K562 (cell line): ENCODE data around the gene HAPLN2. TPM values are rescaled to one million over a fixed set of nuclear protein-coding genes. Genes with fewer than 3 reads are reported as not detected.

Experiments
- CEBPZ ChIP-seq: fragments of 150-350 bp; IDR thresholded peaks from 2 replicates; pipeline ENCODE4 v1.6.1; 2014; ENCODE audit warnings: low read depth, mild to moderate bottlenecking, low read length, borderline replicate concordance
- FOXM1 ChIP-seq, 2 experiments: fragments of 450-650 bp in 1 of 2; sonication (generic) in 1 of 2; formaldehyde crosslinking in 1 of 2; IDR thresholded peaks; 2 replicates each; pipeline versions ENCODE4 v1.6.1 to v1.9.0; 2017 to 2022; ENCODE audit warnings: low read depth in 2 of 2, mild to moderate bottlenecking in 2 of 2, missing genetic modification reagents in 1 of 2, moderate library complexity in 1 of 2
- JUND ChIP-seq, 2 experiments: IDR thresholded peaks; 2 replicates in 1 of 2; 3 replicates in 1 of 2; pipeline ENCODE4 v1.6.1; 2011; ENCODE audit warnings: borderline replicate concordance in 2 of 2, low read depth in 2 of 2, low read length in 2 of 2, improper control_type of control experiment in 1 of 2, missing biosample characterization in 1 of 2, missing genetic modification characterization in 1 of 2, missing genetic modification reagents in 1 of 2
- KDM1A ChIP-seq, 2 experiments: fragments of 450-650 bp; IDR thresholded peaks; 2 replicates each; pipeline ENCODE4 v1.6.1; 2016; ENCODE audit warnings: mild to moderate bottlenecking in 2 of 2
- MAZ ChIP-seq, 2 experiments: fragments of 450-650 bp in 1 of 2; sonication (generic) in 1 of 2; formaldehyde crosslinking; IDR thresholded peaks in 1 of 2; conservative IDR thresholded peaks in 1 of 2; 2 replicates each; pipeline versions ENCODE4 v1.4.0 to v1.5.0; 2020; ENCODE audit warnings: mild to moderate bottlenecking in 1 of 2, missing genetic modification reagents in 1 of 2
- MED1 ChIP-seq: sonication (generic); formaldehyde crosslinking; IDR thresholded peaks from 2 replicates; pipeline ENCODE4 v1.8.1; 2023; ENCODE audit warnings: missing genetic modification reagents, borderline replicate concordance
- NFRKB ChIP-seq: fragments of 450-650 bp; IDR thresholded peaks from 2 replicates; pipeline ENCODE4 v1.6.1; 2016; ENCODE audit warnings: low read depth
- NR4A1 ChIP-seq, 2 experiments: fragments of 250-450 bp in 1 of 2; fragments of 450-650 bp in 1 of 2; sonication (Bioruptor Pico) in 1 of 2; IDR thresholded peaks; 2 replicates each; pipeline versions ENCODE4 v1.4.0 to v1.6.1; 2016 to 2020; ENCODE audit warnings: mild to moderate bottlenecking in 2 of 2, missing compliant biosample characterization in 1 of 2, missing genetic modification characterization in 1 of 2, moderate library complexity in 1 of 2
- RBM25 ChIP-seq: fragments of 200-400 bp; formaldehyde crosslinking; IDR thresholded peaks from 2 replicates; pipeline ENCODE4 v1.6.1; 2018; ENCODE audit warnings: low read length, low read depth, moderate library complexity; ENCODE audit not compliant: severe bottlenecking
- SRF ChIP-seq, 2 experiments: fragments of 250-450, 450-650 bp in 1 of 2; sonication (Bioruptor Pico) in 1 of 2; sonication (generic) in 1 of 2; formaldehyde crosslinking; IDR thresholded peaks; 2 replicates each; pipeline versions ENCODE4 v1.5.0 to v1.5.1; 2020 to 2022; ENCODE audit warnings: mild to moderate bottlenecking in 1 of 2, missing genetic modification reagents in 1 of 2
- ZNF436 ChIP-seq: fragments of 250-450, 450-650 bp; sonication (Bioruptor Pico); formaldehyde crosslinking; IDR thresholded peaks from 2 replicates; pipeline ENCODE4 v1.7.0; 2020; ENCODE audit warnings: mild to moderate bottlenecking
- ZSCAN32 ChIP-seq: fragments of 450-650 bp; formaldehyde crosslinking; IDR thresholded peaks from 2 replicates; pipeline ENCODE4 v1.4.0; 2020; ENCODE audit warnings: mild to moderate bottlenecking, moderate library complexity
- polyA plus RNA-seq, 8 experiments: library from polyadenylated mRNA; depleted of rRNA in 4 of 8; stranded (reverse) in 5 of 8; unstranded in 3 of 8; fragments of >200 nt; fragmentation: Nextera tagmentation in 2 of 8; fragmentation: Illumina TruSeq in 1 of 8; extraction: Ambion mirVana in 2 of 8; extraction: Trizol in 1 of 8; gene quantifications; 2 replicates each; pipeline versions ENCODE4 v1.2.1 to v1.2.3, GENCODE V29; 2011 to 2014; ENCODE audit warnings: inconsistent platforms in 1 of 8, missing spikeins in 1 of 8
- total RNA-seq, 7 experiments: library from RNA; depleted of rRNA in 6 of 7; stranded (reverse); fragments of >200 nt in 6 of 7; fragmentation: Illumina TruSeq in 2 of 7; extraction: Trizol in 2 of 7; gene quantifications; 2 replicates each; pipeline versions ENCODE4 v1.2.1 to v1.2.3, GENCODE V29; 2011 to 2021; ENCODE audit warnings: low replicate concordance in 1 of 7
- TF ChIP-seq, protein P1 (sequence below): fragments of 450-650 bp; formaldehyde crosslinking; IDR thresholded peaks from 2 replicates; pipeline ENCODE4 v1.4.0; 2022; ENCODE audit warnings: mild to moderate bottlenecking, moderate library complexity
- TF ChIP-seq, protein P2 (sequence below): fragments of 250-450 bp; sonication (Bioruptor Pico); IDR thresholded peaks from 2 replicates; pipeline ENCODE4 v1.8.0; 2022; ENCODE audit warnings: inconsistent platforms
- TF ChIP-seq, protein P3 (sequence below): sonication (generic); IDR thresholded peaks from 2 replicates; pipeline ENCODE4 v1.6.1; 2016

HAPLN2 gene
- total and polyA plus RNA-seq, 9 of the 15 experiments (the other 6 are each of a cell fraction or from before 2014, with no cell fraction given), result 0.14 to 5.2 (median 3.8) TPM; not detected in 4

DNA sequence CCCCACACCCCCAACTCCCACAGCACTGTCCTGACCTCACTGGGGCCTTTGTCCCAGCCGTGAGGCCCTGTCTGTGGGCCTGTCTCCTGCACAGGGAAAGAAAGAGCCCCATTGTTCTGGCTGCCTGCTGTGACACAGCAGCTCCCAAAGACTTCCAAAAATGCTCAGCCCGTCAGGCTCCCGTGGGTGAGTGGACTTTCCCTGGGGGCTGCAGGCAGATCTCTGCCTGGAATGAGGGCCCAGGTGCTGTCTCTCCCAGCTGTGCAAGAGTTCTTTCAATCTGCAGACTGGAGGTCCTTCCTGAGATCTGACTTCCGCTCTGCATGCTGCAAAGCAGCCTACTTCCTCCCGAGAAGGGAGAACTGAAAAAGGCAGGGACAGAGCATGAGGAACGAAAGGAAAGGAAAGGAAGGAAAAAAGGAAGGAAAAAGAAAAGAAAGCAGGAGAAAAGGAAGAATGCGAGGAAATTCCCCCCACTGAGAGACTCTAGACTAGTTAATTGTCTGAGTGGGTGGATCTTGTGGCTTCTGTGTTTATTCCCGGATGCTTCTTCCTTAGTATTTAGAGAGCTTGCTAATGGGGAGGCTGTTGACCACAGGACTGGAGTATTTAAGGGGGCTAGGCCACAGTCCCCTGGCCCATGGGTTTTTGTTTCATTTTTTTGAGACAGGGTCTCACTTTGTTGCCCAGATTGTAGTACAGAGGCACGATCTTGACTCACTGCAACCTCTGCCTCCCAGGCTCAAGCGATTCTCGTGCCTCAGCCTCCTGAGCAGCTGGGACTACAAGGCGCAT, 43.0 kb downstream of the HAPLN2 start (continued):
- no peak for TF ChIP-seq CEBPZ
- no peak for TF ChIP-seq ZNF436 (CRISPR knock-in tag)
- TF ChIP-seq, protein P1, sequence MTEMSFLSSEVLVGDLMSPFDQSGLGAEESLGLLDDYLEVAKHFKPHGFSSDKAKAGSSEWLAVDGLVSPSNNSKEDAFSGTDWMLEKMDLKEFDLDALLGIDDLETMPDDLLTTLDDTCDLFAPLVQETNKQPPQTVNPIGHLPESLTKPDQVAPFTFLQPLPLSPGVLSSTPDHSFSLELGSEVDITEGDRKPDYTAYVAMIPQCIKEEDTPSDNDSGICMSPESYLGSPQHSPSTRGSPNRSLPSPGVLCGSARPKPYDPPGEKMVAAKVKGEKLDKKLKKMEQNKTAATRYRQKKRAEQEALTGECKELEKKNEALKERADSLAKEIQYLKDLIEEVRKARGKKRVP (CRISPR knock-in tag), result no peak
- TF ChIP-seq NFRKB, result peak; percentile 28; the same call in 1 of the 2 replicates
- TF ChIP-seq, protein P2, sequence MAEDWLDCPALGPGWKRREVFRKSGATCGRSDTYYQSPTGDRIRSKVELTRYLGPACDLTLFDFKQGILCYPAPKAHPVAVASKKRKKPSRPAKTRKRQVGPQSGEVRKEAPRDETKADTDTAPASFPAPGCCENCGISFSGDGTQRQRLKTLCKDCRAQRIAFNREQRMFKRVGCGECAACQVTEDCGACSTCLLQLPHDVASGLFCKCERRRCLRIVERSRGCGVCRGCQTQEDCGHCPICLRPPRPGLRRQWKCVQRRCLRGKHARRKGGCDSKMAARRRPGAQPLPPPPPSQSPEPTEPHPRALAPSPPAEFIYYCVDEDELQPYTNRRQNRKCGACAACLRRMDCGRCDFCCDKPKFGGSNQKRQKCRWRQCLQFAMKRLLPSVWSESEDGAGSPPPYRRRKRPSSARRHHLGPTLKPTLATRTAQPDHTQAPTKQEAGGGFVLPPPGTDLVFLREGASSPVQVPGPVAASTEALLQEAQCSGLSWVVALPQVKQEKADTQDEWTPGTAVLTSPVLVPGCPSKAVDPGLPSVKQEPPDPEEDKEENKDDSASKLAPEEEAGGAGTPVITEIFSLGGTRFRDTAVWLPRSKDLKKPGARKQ (CRISPR knock-in tag), result no peak
- TF ChIP-seq, protein P3, sequence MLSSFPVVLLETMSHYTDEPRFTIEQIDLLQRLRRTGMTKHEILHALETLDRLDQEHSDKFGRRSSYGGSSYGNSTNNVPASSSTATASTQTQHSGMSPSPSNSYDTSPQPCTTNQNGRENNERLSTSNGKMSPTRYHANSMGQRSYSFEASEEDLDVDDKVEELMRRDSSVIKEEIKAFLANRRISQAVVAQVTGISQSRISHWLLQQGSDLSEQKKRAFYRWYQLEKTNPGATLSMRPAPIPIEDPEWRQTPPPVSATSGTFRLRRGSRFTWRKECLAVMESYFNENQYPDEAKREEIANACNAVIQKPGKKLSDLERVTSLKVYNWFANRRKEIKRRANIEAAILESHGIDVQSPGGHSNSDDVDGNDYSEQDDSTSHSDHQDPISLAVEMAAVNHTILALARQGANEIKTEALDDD, result peak; percentile 69; the same call in 1 of the 2 replicates
- 0 out of 4 replicates have a peak, but pooled peaks of 1 of the 2 experiments have one; percentile 24 for TF ChIP-seq MAZ (CRISPR knock-in tag; conservative IDR thresholded peaks at IDR 0.05 in 1 of 2, IDR thresholded peaks at IDR 0.05 in 1 of 2)
- TF ChIP-seq MED1 (CRISPR knock-in tag), result no peak
- TF ChIP-seq ZSCAN32 (CRISPR knock-in tag), result 0 out of 2 replicates have a peak, but pooled peaks have one; percentile 14
- TF ChIP-seq RBM25, result peak; percentile 73
- TF ChIP-seq SRF (CRISPR knock-in tag; IDR thresholded peaks at IDR 0.05), result 0 out of 4 replicates have a peak, but pooled peaks of 1 of the 2 experiments have one; percentile 38
- TF ChIP-seq JUND (IDR thresholded peaks at IDR 0.05; ENCODE audit: borderline replicate concordance, low read depth, low read length), result no peak
- TF ChIP-seq JUND (tag; IDR thresholded peaks at IDR 0.05; ENCODE audit: borderline replicate concordance, low read depth, low read length), result 0 out of 3 replicates have a peak, but pooled peaks have one; percentile 14
- peak; percentile 31; the same call in 1 of the 2 replicates for TF ChIP-seq NR4A1 (CRISPR knock-in tag; IDR thresholded peaks at IDR 0.05)
- no peak for TF ChIP-seq NR4A1 (tag; IDR thresholded peaks at IDR 0.05)
- TF ChIP-seq FOXM1 (IDR thresholded peaks at IDR 0.05; ENCODE audit: low read depth), result 0 out of 2 replicates have a peak, but pooled peaks have one; percentile 14
- no peak for TF ChIP-seq FOXM1 (CRISPR knock-in tag; IDR thresholded peaks at IDR 0.05; ENCODE audit: low read depth)
- peak; percentile 78 to 92 for TF ChIP-seq KDM1A (IDR thresholded peaks at IDR 0.05)
